H1 (cell line): ENCODE results near the gene MAMSTR. TPM values are rescaled to one million over a fixed set of nuclear protein-coding genes. Genes with fewer than 3 reads are reported as not detected.

ENCODE experiments used
- CTCF ChIA-PET: fragments of 300-600 bp; sonication (Branson Sonifier 250); formaldehyde crosslinking; loops from one replicate; lab custom pipeline; 2021; ENCODE audit not compliant: partially characterized antibody; lab: Charles Lee
- POLR2A ChIA-PET: fragments of 300-600 bp; sonication (Branson Sonifier 250); formaldehyde crosslinking; loops from one replicate; lab custom pipeline; 2021; ENCODE audit warnings: inconsistent platforms; ENCODE audit not compliant: partially characterized antibody; lab: Charles Lee
- DNase-seq, 2 experiments: peaks; one replicate each; pipeline versions ENCODE4 v3.0.0 to v3.0.0-alpha.2; 2010 to 2022; ENCODE audit warnings: low spot score in 2 of 2, low read depth in 1 of 2, mixed read lengths in 1 of 2
- FAIRE-seq: peaks from 2 replicates; lab custom pipeline; 2011; peaks lifted over from hg19 to GRCh38; lab: Jason Lieb, UNC
- H2AFZ ChIP-seq: 2 replicates; pipeline ENCODE4 v1.8.1; 2012; ENCODE audit warnings: low read length, inconsistent platforms
- H2AK5ac ChIP-seq: 2 replicates; pipeline ENCODE4 v1.6.1; 2013; ENCODE audit warnings: low read depth, low read length
- H2BK120ac ChIP-seq: replicated peaks from 2 replicates; pipeline ENCODE3; 2013; ENCODE audit warnings: low read depth, low read length, inconsistent platforms
- H2BK12ac ChIP-seq: 2 replicates; pipeline ENCODE4 v1.6.1; 2013; ENCODE audit warnings: low read depth, low read length
- H2BK15ac ChIP-seq: 2 replicates; pipeline ENCODE4 v1.6.1; 2013; ENCODE audit warnings: low read length
- H2BK20ac ChIP-seq: 2 replicates; pipeline ENCODE4 v1.6.1; 2013; ENCODE audit warnings: low read length
- H2BK5ac ChIP-seq: 2 replicates; pipeline ENCODE4 v1.6.1; 2013; ENCODE audit warnings: low read depth, low read length
- H3K14ac ChIP-seq: 2 replicates; pipeline ENCODE4 v1.6.1; 2013; ENCODE audit warnings: inconsistent platforms; ENCODE audit not compliant: insufficient read length
- H3K18ac ChIP-seq: 2 replicates; pipeline ENCODE4 v1.6.1; 2013; ENCODE audit warnings: low read length; ENCODE audit errors: extremely low read depth
- H3K23ac ChIP-seq: 2 replicates; pipeline ENCODE4 v1.6.1; 2013; ENCODE audit warnings: inconsistent platforms; ENCODE audit not compliant: insufficient read length
- H3K23me2 ChIP-seq: 2 replicates; pipeline ENCODE4 v1.6.1; 2013; ENCODE audit warnings: low read depth, low read length
- H3K27ac ChIP-seq: 2 replicates; pipeline ENCODE4 v1.6.1; 2011; ENCODE audit warnings: low read depth, low read length, inconsistent platforms
- H3K27me3 ChIP-seq, 4 experiments: replicated peaks in 1 of 4; 1 replicate in 1 of 4; 2 replicates in 3 of 4; pipeline versions ENCODE4 v1.6.1 to v1.8.1; 2011 to 2013; ENCODE audit warnings: low read length in 3 of 4, mild to moderate bottlenecking in 3 of 4, inconsistent platforms in 2 of 4, mixed read lengths in 2 of 4, moderate library complexity in 1 of 4; ENCODE audit not compliant: control insufficient read depth in 3 of 4, insufficient read depth in 3 of 4; ENCODE audit errors: extremely low read depth in 1 of 4
- H3K36me3 ChIP-seq, 4 experiments: 2 replicates each; pipeline versions ENCODE4 v1.6.1 to v1.8.1; 2011 to 2013; ENCODE audit warnings: mild to moderate bottlenecking in 4 of 4, low read length in 3 of 4, moderate library complexity in 2 of 4, control low read depth in 1 of 4, inconsistent platforms in 1 of 4; ENCODE audit not compliant: insufficient read depth in 4 of 4, control insufficient read depth in 2 of 4
- H3K4ac ChIP-seq: replicated peaks from 2 replicates; pipeline ENCODE3; 2013; ENCODE audit warnings: low read length, low read depth, mixed read lengths, inconsistent platforms; ENCODE audit not compliant: insufficient read length
- H3K4me1 ChIP-seq, 4 experiments: replicated peaks in 1 of 4; 1 replicate in 1 of 4; 2 replicates in 3 of 4; pipeline versions ENCODE4 v1.6.1 to v1.8.1; 2011 to 2013; ENCODE audit warnings: low read length in 3 of 4, inconsistent platforms in 2 of 4, mixed read lengths in 1 of 4; ENCODE audit not compliant: insufficient read depth in 4 of 4, control insufficient read depth in 3 of 4
- H3K4me2 ChIP-seq, 2 experiments: 2 replicates each; pipeline versions ENCODE4 v1.6.1 to v1.8.1; 2011 to 2013; ENCODE audit warnings: low read depth in 2 of 2, low read length in 2 of 2, control low read depth in 1 of 2, inconsistent platforms in 1 of 2, mild to moderate bottlenecking in 1 of 2; ENCODE audit not compliant: insufficient read depth in 1 of 2
- H3K4me3 ChIP-seq, 4 experiments: fragments of 200-600, 300-600 bp in 1 of 4; sonication (generic), shearing (Covaris generic), sonication (Bioruptor Twin) in 1 of 4; 2 replicates each; pipeline versions ENCODE4 v1.5.1 to v1.8.1; 2011 to 2016; ENCODE audit warnings: low read length in 4 of 4, low read depth in 3 of 4, control low read depth in 2 of 4, inconsistent platforms in 2 of 4, mild to moderate bottlenecking in 2 of 4, mixed read lengths in 1 of 4, moderate library complexity in 1 of 4; ENCODE audit not compliant: insufficient read depth in 2 of 4; ENCODE audit errors: extremely low read depth in 1 of 4
- H3K56ac ChIP-seq: replicated peaks from 2 replicates; pipeline ENCODE3; 2013; ENCODE audit warnings: low read depth, mild to moderate bottlenecking, mixed read lengths, low read length, inconsistent platforms; ENCODE audit not compliant: insufficient read length
- H3K79me1 ChIP-seq: 2 replicates; pipeline ENCODE4 v1.6.1; 2013; ENCODE audit warnings: low read depth, low read length, control low read depth
- H3K79me2 ChIP-seq, 2 experiments: 2 replicates each; pipeline versions ENCODE4 v1.6.1 to v1.8.1; 2012 to 2013; ENCODE audit warnings: low read length in 2 of 2, mild to moderate bottlenecking in 2 of 2, inconsistent platforms in 1 of 2; ENCODE audit not compliant: insufficient read depth in 2 of 2, control insufficient read depth in 1 of 2
- H3K9ac ChIP-seq, 4 experiments: replicated peaks in 1 of 4; 1 replicate in 1 of 4; 2 replicates in 3 of 4; pipeline versions ENCODE4 v1.6.1 to v1.8.1; 2011 to 2013; ENCODE audit warnings: low read depth in 3 of 4, low read length in 3 of 4, control low read depth in 2 of 4, mild to moderate bottlenecking in 2 of 4, moderate library complexity in 2 of 4, inconsistent platforms in 1 of 4; ENCODE audit errors: extremely low read depth in 1 of 4
- H3K9me3 ChIP-seq, 2 experiments: 2 replicates each; pipeline versions ENCODE4 v1.6.1 to v1.8.1; 2012 to 2013; ENCODE audit warnings: mild to moderate bottlenecking in 2 of 2, moderate library complexity in 2 of 2, control low read depth in 1 of 2, inconsistent platforms in 1 of 2, low read depth in 1 of 2, low read length in 1 of 2, mixed read lengths in 1 of 2; ENCODE audit not compliant: insufficient read depth in 2 of 2
- H4K20me1 ChIP-seq, 2 experiments: replicated peaks in 1 of 2; 2 replicates each; pipeline versions ENCODE3 to v1.8.1; 2011 to 2013; ENCODE audit warnings: inconsistent platforms in 2 of 2, low read length in 2 of 2, mild to moderate bottlenecking in 1 of 2; ENCODE audit not compliant: insufficient read depth in 2 of 2, control insufficient read depth in 1 of 2
- H4K5ac ChIP-seq: 2 replicates; pipeline ENCODE4 v1.6.1; 2013; ENCODE audit warnings: low read length, low read depth, mixed read lengths, inconsistent platforms; ENCODE audit not compliant: insufficient read length
- H4K8ac ChIP-seq: 2 replicates; pipeline ENCODE4 v1.8.0; 2013; ENCODE audit warnings: mild to moderate bottlenecking, moderate library complexity, low read length, inconsistent platforms; ENCODE audit not compliant: insufficient read depth; ENCODE audit errors: extremely low read depth
- H4K91ac ChIP-seq: replicated peaks from 2 replicates; pipeline ENCODE3; 2013; ENCODE audit warnings: low read length, mixed read lengths, inconsistent platforms; ENCODE audit not compliant: insufficient read length
- ASH2L ChIP-seq: fragments of 200-600, 300-600 bp; sonication (generic); IDR thresholded peaks from one replicate; pipeline ENCODE4 v1.7.1; 2017; ENCODE audit warnings: low read length
- CBX5 ChIP-seq: fragments of 300-800, 300-1000 bp; sonication (generic); IDR thresholded peaks from 2 replicates; pipeline ENCODE4 v1.7.1; 2016; ENCODE audit warnings: antibody characterized with exemption, low read length, low read depth
- CREB1 ChIP-seq: IDR thresholded peaks from 2 replicates; pipeline ENCODE4 v1.6.1; 2012; ENCODE audit warnings: inconsistent platforms
- HDAC2 ChIP-seq, 2 experiments: fragments of 300-600 bp in 1 of 2; sonication (generic) in 1 of 2; IDR thresholded peaks; 2 replicates each; pipeline ENCODE4 v1.6.1; 2011 to 2012; ENCODE audit warnings: low read depth in 2 of 2, low read length in 2 of 2, mild to moderate bottlenecking in 2 of 2, moderate library complexity in 2 of 2, borderline replicate concordance in 1 of 2, inconsistent platforms in 1 of 2
- KDM5A ChIP-seq: fragments of 200-600 bp; IDR thresholded peaks from 2 replicates; pipeline ENCODE4 v1.7.1; 2012; ENCODE audit warnings: mild to moderate bottlenecking, low read length, inconsistent platforms, mixed read lengths
- MAX ChIP-seq: IDR thresholded peaks from 2 replicates; pipeline ENCODE4 v1.6.1; 2012; ENCODE audit warnings: inconsistent platforms
- RFX5 ChIP-seq: IDR thresholded peaks from 2 replicates; pipeline ENCODE4 v1.6.1; 2011; ENCODE audit warnings: low read depth, low read length, improper control_type of control experiment, borderline replicate concordance
- TCF12 ChIP-seq: IDR thresholded peaks from 2 replicates; pipeline ENCODE4 v1.6.1; 2011; ENCODE audit warnings: low read depth, mild to moderate bottlenecking, low read length
- WGBS, 2 experiments: shearing (Covaris generic) in 1 of 2; methylation state at CpG; one replicate each; pipeline versions ENCODE4 v1.1.6 to v1.1.7; 2013 to 2015; ENCODE audit warnings: low lambda C conversion rate in 2 of 2, mixed read lengths in 2 of 2, inconsistent platforms in 1 of 2, low coverage in 1 of 2, missing lambda C conversion rate in 1 of 2; ENCODE audit not compliant: insufficient replicate concordance in 2 of 2, insufficient coverage in 1 of 2, insufficient read length in 1 of 2; ENCODE audit errors: extremely low coverage in 1 of 2, missing lambda C conversion rate in 1 of 2; 5-methylcytosine and 5-hydroxymethylcytosine counted together
- polyA plus RNA-seq, 7 experiments: library from polyadenylated mRNA; depleted of rRNA in 3 of 7; stranded (reverse) in 5 of 7; unstranded in 2 of 7; fragments of >200 nt in 5 of 7; fragments of 200-250 nt in 2 of 7; gene quantifications; 1 replicate in 5 of 7; 2 replicates in 1 of 7; 4 replicates in 1 of 7; pipeline versions ENCODE4 v1.2.1 to v1.2.3, GENCODE V29; 2011 to 2013; ENCODE audit warnings: missing spikeins in 2 of 7, mixed read lengths in 2 of 7
- total RNA-seq: library from RNA; stranded (reverse); fragmentation: NEBNext Ultra II Directional; extraction: Animal tissue kit (Norgen Biotek cat#: 25700); gene quantifications from 2 replicates; pipeline ENCODE4 v1.2.1, GENCODE V29; 2021

MAMSTR gene
- total and polyA plus RNA-seq, 2 of the 8 experiments (the other 6 are each of a cell fraction or from before 2014, with no cell fraction given), result 2.0 to 2.3 TPM

GRCh38 chr19:48702701-48703100 lies 16.8 kb downstream of the MAMSTR start:
- Histone ChIP-seq H2BK5ac (no peak overlapping the region), H2BK12ac (no peak overlapping the region), H2BK120ac (no peak overlapping the region), H4K8ac (no peak overlapping the region), H4K20me1 (peaks cover 0 to 2% of the 10 kb centered on the region in 2 experiments), H3K23me2 (0 out of 2 replicates have a peak, but pooled peaks cover 2% of the 10 kb centered on the region)
- no peak for TF ChIP-seq ASH2L
- TF ChIP-seq TCF12, result no peak
- no peak for TF ChIP-seq HDAC2 (IDR thresholded peaks at IDR 0.05; ENCODE audit: borderline replicate concordance in 1 of 2, low read depth in 2 of 2, low read length in 2 of 2)
- no peak for TF ChIP-seq RFX5
- TF ChIP-seq MAX, result no peak
- TF ChIP-seq CREB1, result no peak
- no peak for TF ChIP-seq CBX5
- TF ChIP-seq KDM5A, result no peak
- TF ChIP-seq, all 59 proteins: peak for 0
- Histone ChIP-seq H3K79me1 (no peaks in the 10 kb centered on the region; the same call in 1 of the 2 replicates), H3K23ac (no peak overlapping the region), H3K36me3 (peaks cover 0 to 8% (median 3%) of the 10 kb centered on the region in 4 experiments; a peak in 4 of 8 replicates), H3K4ac (no peak overlapping the region), H3K4me2 (no peak overlapping the region), H3K18ac (no peak overlapping the region), H3K27ac (no peak overlapping the region), H3K9ac (no peak overlapping the region), H3K4me1 (no peaks in the 10 kb centered on the region), H2BK20ac (no peak overlapping the region), H2AK5ac (no peak overlapping the region), H2AFZ (no peak overlapping the region), H3K14ac (no peak overlapping the region), H4K5ac (no peak overlapping the region), H4K91ac (no peak overlapping the region), H3K4me3 (no peak overlapping the region), H3K9me3 (peaks cover 0 to 4% of the 10 kb centered on the region in 2 experiments; a peak in 1 of 4 replicates), H3K27me3 (no peaks in the 10 kb centered on the region), H3K79me2 (no peaks in the 10 kb centered on the region), H2BK15ac (no peak overlapping the region), H3K56ac (no peak overlapping the region)
- FAIRE-seq, result no peak
- POLR2A ChIA-PET, result interaction anchor here (4.2 kb wide), 1 partner anchor 9 kb away, joined by 26 read pairs; no protein-coding TSS in a partner anchor
- CTCF ChIA-PET, result interaction anchor here (1.8 to 9.4 kb wide), 2 partner anchors 9 to 28 kb away, joined by 15 to 42 read pairs; no protein-coding TSS in a partner anchor
- WGBS, 2 experiments, result 94% methylated on average over 13 of the region's 13 CpGs; no CpG with 5 or more reads in 1 of the 2 experiments
- DNase-seq, result no peak
